Left ventricle myocardium inferior (tissue), 1 donor: Measurements from ENCODE around the gene SNX32. TPM values are rescaled to one million over a fixed set of nuclear protein-coding genes. Genes with fewer than 3 reads are reported as not detected.

ENCODE experiments used
- DNase-seq: peaks from one replicate; pipeline ENCODE4 v3.0.0-alpha.2; 2020
- H3K27ac ChIP-seq: fragments of 200-600 bp; replicated peaks from 2 replicates; pipeline ENCODE4 v1.8.0; 2021
- H3K27me3 ChIP-seq: fragments of 200-600 bp; 2 replicates; pipeline ENCODE4 v1.8.0; 2021; ENCODE audit warnings: low read depth
- H3K36me3 ChIP-seq: fragments of 200-600 bp; 2 replicates; pipeline ENCODE4 v1.8.0; 2021
- H3K4me1 ChIP-seq: fragments of 200-600 bp; 2 replicates; pipeline ENCODE4 v1.8.0; 2021
- H3K4me3 ChIP-seq: fragments of 200-600 bp; 2 replicates; pipeline ENCODE4 v1.8.0; 2021; ENCODE audit warnings: mild to moderate bottlenecking, moderate library complexity
- H3K9me3 ChIP-seq: fragments of 200-600 bp; replicated peaks from 2 replicates; pipeline ENCODE4 v1.8.0; 2021
- CTCF ChIP-seq: fragments of 200-600 bp; IDR thresholded peaks from 2 replicates; pipeline ENCODE4 v1.8.0; 2021; ENCODE audit warnings: antibody characterized with exemption, mild to moderate bottlenecking, borderline replicate concordance
- intact Hi-C: fragments of 100-400 bp; cut with micrococcal nuclease; formaldehyde crosslinking; loops from one replicate; pipeline ENCODE4 v1.11.0; 2022
- total RNA-seq: library from RNA; stranded (reverse); fragmentation: NEBNext Ultra II Directional; extraction: Animal tissue kit (Norgen Biotek cat#: 25700); gene quantifications from one replicate; pipeline ENCODE4 v1.2.1, GENCODE V29; 2021
- donor health status: DM: no; HTN: yes; CAD: no; lungs with severe emphysema.

The SNX32 gene
- total RNA-seq, 1 donor from 2014 or later, result not detected

GRCh38 chr11:65864706-65865471 lies 31.1 kb downstream of the SNX32 start:
- Histone ChIP-seq H3K27me3 (no peaks in the 10 kb centered on the region), H3K27ac (no peak overlapping the region), H3K9me3 (no peaks in the 10 kb centered on the region), H3K4me1 (peaks cover 57% of the 10 kb centered on the region), H3K36me3 (peaks cover 80% of the 10 kb centered on the region), H3K4me3 (no peak overlapping the region)
- peak; percentile 7 for DNase-seq
- intact Hi-C loops, result no loop called here
- TF ChIP-seq CTCF, result no peak

- H3K27me3 ChIP-seq, result no peaks in the 10 kb centered on the region
- H3K4me3 ChIP-seq, result no peak overlapping the region
- no peaks in the 10 kb centered on the region for H3K9me3 ChIP-seq
- no peak for TF ChIP-seq CTCF
- H3K4me1 ChIP-seq, result peaks cover 59% of the 10 kb centered on the region
- no peak overlapping the region for H3K27ac ChIP-seq
- DNase-seq, result peak; percentile 13
- intact Hi-C loops, result no loop called here
- peaks cover 81% of the 10 kb centered on the region for H3K36me3 ChIP-seq
Observed at GRCh38 chr11:65865550-65866172, 31.9 kb downstream of the SNX32 start.

- DNase-seq, result peak; percentile 9
- H3K4me3 ChIP-seq, result no peak overlapping the region
- no peak overlapping the region for H3K27ac ChIP-seq
- H3K4me1 ChIP-seq, result peaks cover 59% of the 10 kb centered on the region
- no peaks in the 10 kb centered on the region for H3K27me3 ChIP-seq
- H3K9me3 ChIP-seq, result no peaks in the 10 kb centered on the region
- intact Hi-C loops, result no loop called here
- peaks cover 77% of the 10 kb centered on the region for H3K36me3 ChIP-seq
- no peak for TF ChIP-seq CTCF
Observed at GRCh38 chr11:65866509-65867283, 32.9 kb downstream of the SNX32 start.

- no peak overlapping the region for H3K27ac ChIP-seq
- no peak for TF ChIP-seq CTCF
- H3K4me3 ChIP-seq, result no peak overlapping the region
- no peaks in the 10 kb centered on the region for H3K9me3 ChIP-seq
- no peaks in the 10 kb centered on the region for H3K27me3 ChIP-seq
- peaks cover 58% of the 10 kb centered on the region for H3K4me1 ChIP-seq
- intact Hi-C loops, result no loop called here
- DNase-seq, result peak; percentile 23
- peaks cover 69% of the 10 kb centered on the region for H3K36me3 ChIP-seq
Observed at GRCh38 chr11:65867284-65868071, 33.7 kb downstream of the SNX32 start.
